Erythroblast (primary cell): ENCODE results near the gene L3MBTL2.

ENCODE experiments used
- DNase-seq, 2 experiments: peaks; one replicate each; lab custom pipeline; 2025; lab: John Stamatoyannopoulos, UW
- GATA1 ChIP-seq: IDR thresholded peaks from 2 replicates; pipeline ENCODE4 v1.6.1; 2011; ENCODE audit warnings: low read depth, mild to moderate bottlenecking, control low read depth, low read length, moderate library complexity
- POLR2A ChIP-seq: IDR thresholded peaks from 2 replicates; pipeline ENCODE4 v1.6.1; 2011; ENCODE audit warnings: mild to moderate bottlenecking, low read length

L3MBTL2 gene

GRCh38 chr22:41240377-41241132, 35.4 kb downstream of the L3MBTL2 start, which contains the start of gene CHADL:
Gene CHADL, minus strand, starts transcription at chr22:41240931. Its CDS starts 50 bp downstream, at chr22:41240881.
- no peak for DNase-seq
- TF ChIP-seq GATA1: no peak
- TF ChIP-seq POLR2A: no peak

DNA sequence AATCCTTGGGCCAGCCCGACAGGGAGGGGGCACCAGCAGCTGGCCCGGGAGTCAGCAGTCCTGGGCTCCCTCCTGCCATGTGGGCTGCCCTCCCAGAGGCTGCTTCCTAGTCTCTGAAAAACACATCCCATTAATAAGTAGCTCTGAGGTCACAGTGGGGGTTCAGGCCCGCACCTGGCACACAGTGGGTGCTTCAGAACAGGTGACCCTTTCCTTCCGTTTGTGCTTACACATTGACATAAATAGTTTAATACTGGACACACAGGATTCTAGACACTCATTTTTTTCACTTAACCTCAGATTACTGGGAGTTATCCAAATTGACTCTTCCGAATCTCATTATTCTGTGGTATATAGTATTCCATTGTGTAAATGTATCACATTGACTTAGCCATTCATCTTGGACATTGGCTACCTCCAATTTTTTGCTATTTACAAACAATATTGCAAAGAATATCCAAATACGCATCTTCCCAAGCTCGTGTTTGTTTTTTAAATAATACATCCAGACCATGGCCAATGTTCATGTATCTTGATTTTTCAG, 36.1 kb downstream of the L3MBTL2 start:
- DNase-seq: no peak
- TF ChIP-seq GATA1: no peak
- TF ChIP-seq POLR2A: no peak

DNA sequence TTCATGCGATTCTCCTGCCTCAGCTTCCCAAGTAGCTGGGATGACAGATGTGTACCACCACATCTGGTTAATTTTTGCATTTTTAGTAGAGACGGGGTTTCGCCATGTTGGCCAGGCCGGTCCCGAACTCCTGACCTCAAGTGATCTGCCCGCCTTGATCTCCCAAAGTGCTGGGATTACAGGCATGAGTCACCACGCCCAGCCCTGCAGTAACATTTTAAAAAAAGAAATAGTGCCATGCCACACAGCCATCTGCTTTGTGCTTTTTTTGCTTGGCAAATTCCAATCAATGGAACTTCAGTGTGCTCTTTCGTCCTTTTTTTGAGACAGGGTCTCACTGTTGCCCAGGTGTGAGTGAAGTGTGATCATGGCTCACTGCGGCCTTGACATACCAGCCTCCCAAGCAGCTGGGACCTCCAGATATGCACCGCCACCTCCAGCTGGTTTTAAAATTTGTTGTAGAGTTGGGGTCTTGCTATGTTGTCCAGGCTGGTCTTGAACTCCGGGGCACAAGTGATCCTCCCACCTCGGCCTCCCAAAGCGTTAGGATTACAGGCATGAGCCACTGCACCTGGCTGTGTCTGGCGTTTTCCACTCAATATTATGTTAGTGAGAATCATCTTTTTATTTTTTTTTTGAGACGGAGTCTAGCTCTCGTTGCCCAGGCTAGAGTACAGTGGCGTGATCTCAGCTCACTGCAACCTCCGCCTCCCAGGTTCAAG, 37.4 kb downstream of the L3MBTL2 start:
- no peak for TF ChIP-seq GATA1
- TF ChIP-seq POLR2A: no peak
- DNase-seq: no peak

DNA sequence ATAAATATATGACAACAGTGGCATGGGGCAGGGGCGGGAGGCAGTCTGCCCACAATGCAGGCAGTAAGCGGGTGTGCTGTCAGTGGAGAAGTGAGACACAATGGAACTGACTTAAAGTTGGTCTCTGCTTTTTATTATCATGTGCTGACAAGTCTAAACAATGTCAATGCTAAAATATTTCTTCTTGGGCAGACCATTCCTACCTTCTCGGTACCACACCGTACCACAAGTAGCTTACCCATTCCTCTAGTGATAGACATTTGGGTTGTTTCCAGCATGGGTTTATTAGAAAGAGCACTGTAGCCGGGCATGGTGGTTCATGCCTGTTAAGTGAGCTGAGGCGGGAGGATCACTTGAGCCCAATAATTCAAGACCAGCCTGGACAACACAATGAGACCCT, 38.2 kb downstream of the L3MBTL2 start:
- TF ChIP-seq POLR2A (no peak), GATA1 (no peak)
- no peak for DNase-seq

DNA sequence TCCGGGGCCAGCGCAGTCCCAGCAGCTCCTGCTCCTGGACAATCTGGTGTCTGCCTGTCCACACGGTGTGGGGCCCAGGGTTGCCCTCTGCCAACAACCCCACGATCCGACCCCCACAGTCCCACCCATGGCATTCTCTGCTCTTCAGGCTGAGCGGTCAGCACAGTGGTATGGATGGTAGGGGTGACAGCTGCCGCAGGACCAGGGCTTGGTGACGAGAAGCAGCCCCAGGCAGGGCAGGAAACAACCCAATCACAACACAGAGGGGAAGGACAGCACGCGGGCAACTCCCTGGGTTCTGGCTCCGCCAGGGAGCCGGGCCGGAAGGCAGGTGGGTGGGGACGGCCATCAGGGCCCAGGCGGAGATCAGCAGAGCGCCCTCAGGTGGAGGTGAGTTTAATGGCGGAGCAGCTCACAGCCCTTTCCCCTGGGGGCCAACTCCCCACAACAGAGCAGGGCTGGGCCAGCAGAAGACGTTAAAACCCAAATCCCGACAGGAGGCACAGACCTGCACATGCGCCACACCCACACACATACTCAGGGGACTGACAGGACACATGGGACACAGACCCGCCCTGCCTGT, 40.9 kb downstream of the L3MBTL2 start:
- no peak for DNase-seq
- TF ChIP-seq POLR2A: no peak
- no peak for TF ChIP-seq GATA1

- no peak for DNase-seq
- TF ChIP-seq POLR2A: no peak
- no peak for TF ChIP-seq GATA1
These were observed 42.6 kb downstream of the L3MBTL2 start for GRCh38 chr22:41247703-41248102.

DNA sequence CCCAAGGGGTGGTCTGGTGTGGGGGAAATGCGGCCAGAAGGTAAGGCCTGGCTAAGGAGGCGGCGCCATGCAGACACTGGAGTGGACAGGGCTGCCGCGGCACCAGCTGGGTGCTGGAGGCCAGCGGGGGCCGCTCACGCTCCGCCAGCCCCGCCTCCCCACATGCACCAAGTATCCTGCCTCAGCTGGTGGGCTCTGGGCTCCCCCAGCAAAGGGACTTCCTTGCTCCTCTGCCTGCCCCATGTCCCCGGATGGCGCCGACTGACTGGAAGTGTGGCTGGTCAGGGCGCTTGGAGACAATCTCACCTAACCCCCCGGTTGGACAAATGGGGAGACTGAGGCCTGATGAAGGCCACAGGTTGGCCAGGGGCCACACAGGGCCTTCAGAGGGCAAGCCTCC, 43.2 kb downstream of the L3MBTL2 start:
- no peak for TF ChIP-seq POLR2A
- no peak for TF ChIP-seq GATA1
- DNase-seq: no peak

DNA sequence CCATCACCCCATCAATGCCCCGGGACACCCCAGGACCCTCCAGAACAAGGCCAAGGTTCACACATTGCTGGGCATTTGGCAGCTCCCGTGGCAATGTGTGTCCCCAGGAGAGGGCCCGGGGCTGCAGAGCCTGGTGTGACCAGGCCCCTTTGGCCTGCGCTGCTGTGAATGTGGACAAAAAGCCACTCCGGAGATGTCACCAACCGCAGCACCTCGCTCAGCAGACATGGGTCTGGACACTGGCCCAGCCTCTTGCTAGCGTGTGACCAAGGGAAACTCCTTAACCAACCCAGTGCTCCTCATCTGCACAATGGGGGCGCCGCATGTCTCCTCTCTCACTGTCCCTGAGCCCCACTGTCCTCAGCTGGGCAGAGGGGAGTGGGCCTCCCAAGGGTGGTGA, 43.6 kb downstream of the L3MBTL2 start:
- DNase-seq: no peak
- TF ChIP-seq GATA1 (no peak), POLR2A (no peak)

GRCh38 chr22:41249442-41249841, 44.3 kb downstream of the L3MBTL2 start:
- TF ChIP-seq GATA1: no peak
- DNase-seq: no peak

DNA sequence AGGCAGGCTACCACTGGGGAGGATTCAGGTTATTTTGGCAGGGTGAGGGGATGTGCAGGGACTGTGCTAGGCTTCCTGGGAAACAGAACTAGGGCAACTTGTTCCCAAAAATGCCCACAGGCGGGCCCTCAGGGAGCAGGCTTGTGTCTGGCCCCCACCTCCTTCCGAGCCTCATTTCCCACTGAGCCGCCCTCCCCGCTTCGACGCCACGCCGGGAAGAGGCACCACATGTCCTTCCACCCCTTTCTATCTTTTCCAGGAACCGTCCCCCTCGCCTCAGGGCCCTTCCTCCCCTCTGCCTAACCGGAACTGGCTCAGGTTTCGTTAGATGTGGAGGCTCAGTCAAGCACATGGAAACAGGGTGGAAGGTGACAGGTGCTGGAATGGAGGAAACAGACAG, 45.0 kb downstream of the L3MBTL2 start:
- no peak for DNase-seq
- TF ChIP-seq POLR2A: no peak
- TF ChIP-seq GATA1: no peak

DNA sequence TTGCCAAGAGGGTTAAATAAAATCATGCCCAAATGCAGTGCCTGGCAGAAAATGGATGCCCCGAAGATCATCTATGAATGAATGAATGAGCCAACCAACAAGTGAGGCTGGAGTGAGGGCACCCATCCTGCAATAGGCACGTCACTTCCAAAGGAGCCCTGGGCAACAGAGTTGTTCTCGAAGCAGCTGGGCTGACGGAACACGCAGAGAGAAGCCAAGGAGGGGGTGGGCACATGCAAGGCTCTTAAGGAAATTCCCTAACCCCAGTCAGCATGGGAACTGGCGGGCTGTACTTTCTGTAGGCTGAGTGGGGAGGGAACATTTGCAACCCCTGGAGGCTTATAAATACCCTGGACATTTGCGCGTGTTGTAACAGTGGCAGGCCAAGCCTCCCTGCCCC, 47.3 kb downstream of the L3MBTL2 start:
- no peak for DNase-seq
- no peak for TF ChIP-seq GATA1
- no peak for TF ChIP-seq POLR2A

- TF ChIP-seq GATA1 (no peak), POLR2A (no peak)
- DNase-seq: no peak
These were observed 49.1 kb downstream of the L3MBTL2 start for GRCh38 chr22:41254230-41254629.

DNA sequence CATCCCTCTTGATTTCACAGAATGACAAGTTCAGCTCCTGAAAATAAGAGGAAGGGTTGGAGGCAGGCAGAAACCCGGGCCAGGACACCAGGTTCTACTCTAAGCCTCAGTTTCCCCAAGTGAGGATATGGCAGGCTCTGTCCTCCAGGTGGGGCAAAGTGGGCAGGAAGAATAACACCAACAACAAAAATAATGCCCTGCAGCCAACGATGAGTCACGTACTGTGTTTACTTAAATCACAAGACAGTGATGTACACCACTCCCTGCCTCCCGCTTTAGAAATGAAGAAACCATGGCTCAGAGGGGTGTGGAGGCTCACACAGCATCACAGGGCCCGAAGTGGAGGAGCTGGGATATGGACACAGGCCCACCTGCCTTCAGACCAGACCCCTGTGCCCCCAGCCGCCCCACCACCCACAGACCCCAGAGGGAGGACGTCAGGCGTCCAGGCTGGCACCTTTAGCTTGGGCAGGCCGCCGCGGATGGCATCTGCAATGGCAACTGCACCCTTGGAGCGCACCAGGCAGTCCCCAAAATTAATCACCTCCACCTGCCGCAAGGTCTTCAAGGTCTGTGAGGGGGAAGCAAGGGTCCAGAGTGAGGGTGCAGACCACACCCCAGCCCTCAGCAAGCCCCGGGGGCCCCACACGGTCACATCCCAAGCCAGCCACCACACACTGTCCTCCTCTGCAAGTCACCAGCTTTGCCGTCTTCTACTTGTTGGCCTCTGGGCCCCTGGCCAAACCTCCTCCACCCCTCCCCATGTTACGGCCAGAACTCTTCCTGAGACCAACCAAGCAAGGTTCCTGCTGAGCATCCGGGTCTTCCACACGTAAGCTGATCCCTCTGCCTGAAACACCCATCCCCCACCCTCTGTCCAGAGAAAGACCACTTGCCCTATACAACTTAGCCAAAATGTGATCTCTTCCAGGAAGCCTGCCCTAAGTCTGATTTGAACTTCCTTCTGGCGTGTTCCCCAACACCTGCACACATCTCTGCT, 51.4 kb downstream of the L3MBTL2 start:
- TF ChIP-seq POLR2A: no peak
- no peak for TF ChIP-seq GATA1
- DNase-seq: no peak
